SK-N-MC (cell line): ENCODE results near the gene FAM3B.
"Not testable (repeated sequence)": the region's sequence is repeated elsewhere in the genome, so short reads cannot be mapped to it uniquely, and the experiment has no call there.

Experiments used
- DNase-seq: peaks from one replicate; pipeline ENCODE4 v3.0.0-alpha.2; 2011; ENCODE audit warnings: low read depth, low spot score
- H3K27ac ChIP-seq: fragments of 200-600 bp; sonication (generic); 2 replicates; pipeline ENCODE4 v1.5.1; 2016; ENCODE audit warnings: mixed run types
- H3K36me3 ChIP-seq: fragments of 200-600 bp; sonication (generic); 2 replicates; pipeline ENCODE4 v1.6.1; 2017; ENCODE audit warnings: antibody characterized with exemption, low read length, mixed read lengths; ENCODE audit not compliant: insufficient read depth
- H3K4me3 ChIP-seq: fragments of 200-600 bp; sonication (generic); 2 replicates; pipeline ENCODE4 v1.5.1; 2016
- H3K9ac ChIP-seq: fragments of 200-600 bp; sonication (generic); 2 replicates; pipeline ENCODE4 v1.8.0; 2017; ENCODE audit warnings: mixed run types, mixed read lengths; ENCODE audit not compliant: insufficient read length
- H3K9me3 ChIP-seq: fragments of 200-600 bp; sonication (generic); 2 replicates; pipeline ENCODE4 v1.6.1; 2017; ENCODE audit warnings: low read depth, mild to moderate bottlenecking, antibody characterized with exemption, low read length, moderate library complexity, mixed read lengths
- EZH2 ChIP-seq: fragments of 200-600 bp; sonication (generic); IDR thresholded peaks from one replicate; pipeline ENCODE4 v1.6.1; 2017; ENCODE audit warnings: antibody characterized with exemption
- FOXP2 ChIP-seq: optimal IDR thresholded peaks from 2 replicates; pipeline ENCODE3; 2011; ENCODE audit warnings: mild to moderate bottlenecking, moderate library complexity; ENCODE audit not compliant: insufficient read depth; ENCODE audit errors: extremely low read length, control extremely low read depth
- POLR2AphosphoS5 ChIP-seq: IDR thresholded peaks from 2 replicates; pipeline ENCODE4 v1.6.1; 2012; ENCODE audit warnings: mild to moderate bottlenecking, low read depth, low read length, borderline replicate concordance

The FAM3B gene

DNA sequence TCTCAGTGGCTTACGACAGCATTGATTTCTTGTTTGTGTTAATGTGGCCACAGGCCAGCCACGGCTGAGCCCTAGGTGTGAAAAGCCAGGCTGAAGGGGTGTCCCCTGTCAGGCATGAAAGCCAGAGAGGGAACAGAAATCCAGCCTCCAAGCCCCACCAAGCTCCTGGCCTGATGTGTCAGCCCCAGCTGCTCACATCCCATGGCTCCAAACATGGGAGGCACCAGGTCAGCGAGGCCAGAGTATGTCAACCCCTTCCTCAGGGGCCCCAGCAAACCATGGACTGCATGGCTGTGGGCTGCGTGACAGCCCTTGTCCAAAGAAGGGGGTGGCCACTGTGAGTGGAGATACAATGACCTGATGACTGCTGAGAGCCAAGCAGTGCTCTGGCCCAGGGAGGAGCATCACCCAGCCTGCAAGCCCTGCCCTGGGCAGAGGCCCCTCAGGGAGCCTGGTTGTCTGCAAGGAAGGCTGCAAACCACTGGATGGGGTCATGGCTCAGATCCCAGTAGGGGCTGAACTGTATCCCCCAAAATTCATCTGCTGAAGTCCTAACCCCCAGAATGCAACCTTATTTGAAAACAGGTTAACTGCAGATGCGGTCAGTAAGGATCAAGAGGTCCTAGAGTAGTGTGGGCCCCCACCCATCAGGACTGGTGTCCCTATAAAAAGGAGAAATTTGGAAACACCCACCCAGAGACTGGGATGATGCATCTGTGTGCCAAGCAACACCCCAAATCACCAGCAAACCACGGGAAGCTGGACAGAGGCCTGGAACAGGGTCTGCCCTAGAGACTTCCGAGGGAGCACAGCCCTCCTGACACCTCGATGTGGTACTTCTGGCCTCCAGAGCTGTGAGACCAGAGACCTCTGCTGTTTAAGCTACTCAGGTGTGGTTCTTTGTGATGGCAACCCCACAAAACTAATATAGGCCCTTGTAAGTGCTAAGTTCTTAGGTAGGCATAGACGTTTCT, 41.9 kb downstream of the FAM3B start:
- Histone ChIP-seq H3K36me3 (no peaks in the 10 kb centered on the region), H3K27ac (no peak overlapping the region), H3K9ac (no peak overlapping the region), H3K9me3 (no peaks in the 10 kb centered on the region), H3K4me3 (no peak overlapping the region)
- no peak for TF ChIP-seq FOXP2
- TF ChIP-seq POLR2AphosphoS5, result no peak
- no peak for TF ChIP-seq EZH2
- no peak for DNase-seq

DNA sequence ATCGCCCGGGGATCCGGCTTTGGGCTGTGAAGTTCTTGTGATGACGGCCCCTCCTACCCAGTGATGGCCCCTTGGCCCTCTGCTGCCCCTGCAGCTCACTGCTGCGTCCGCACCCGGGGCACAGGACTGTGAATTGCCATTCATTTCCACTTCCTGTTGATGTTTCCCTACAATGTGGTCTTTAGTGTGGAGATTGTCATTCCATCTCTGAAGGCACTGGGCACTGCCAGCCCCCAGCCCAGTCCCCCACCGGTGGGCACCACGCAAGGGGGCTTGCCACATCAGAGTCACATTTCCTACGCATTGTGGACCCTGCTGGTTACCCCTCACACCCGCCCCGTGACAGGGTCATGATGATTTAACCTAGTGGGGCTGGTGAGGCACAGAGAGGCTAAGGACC, 42.7 kb downstream of the FAM3B start:
- no peaks in the 10 kb centered on the region for H3K36me3 ChIP-seq
- no peak for DNase-seq
- H3K9ac ChIP-seq, result no peak overlapping the region
- no peak overlapping the region for H3K4me3 ChIP-seq
- H3K9me3 ChIP-seq, result no peaks in the 10 kb centered on the region
- no peak overlapping the region for H3K27ac ChIP-seq
- TF ChIP-seq FOXP2 (no peak), POLR2AphosphoS5 (no peak), EZH2 (no peak)

DNA sequence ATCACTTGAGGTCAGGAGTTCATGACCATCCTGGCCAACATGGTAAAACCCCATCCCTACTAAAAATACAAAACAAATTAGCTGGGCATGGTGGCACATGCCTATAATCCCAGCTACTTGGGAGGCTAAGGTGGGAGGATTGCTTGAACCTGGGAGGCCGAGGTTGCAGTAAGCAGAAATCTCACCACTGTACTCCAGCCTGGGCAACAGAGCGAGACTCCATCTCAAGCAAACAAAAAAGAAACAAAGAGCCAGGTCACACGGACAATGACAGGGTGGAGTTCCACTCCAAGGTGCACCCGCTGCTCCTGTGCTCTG, 43.1 kb downstream of the FAM3B start:
- not testable (repeated sequence) for DNase-seq, H3K27ac ChIP-seq, H3K4me3 ChIP-seq, H3K9me3 ChIP-seq, H3K9ac ChIP-seq, H3K36me3 ChIP-seq

DNA sequence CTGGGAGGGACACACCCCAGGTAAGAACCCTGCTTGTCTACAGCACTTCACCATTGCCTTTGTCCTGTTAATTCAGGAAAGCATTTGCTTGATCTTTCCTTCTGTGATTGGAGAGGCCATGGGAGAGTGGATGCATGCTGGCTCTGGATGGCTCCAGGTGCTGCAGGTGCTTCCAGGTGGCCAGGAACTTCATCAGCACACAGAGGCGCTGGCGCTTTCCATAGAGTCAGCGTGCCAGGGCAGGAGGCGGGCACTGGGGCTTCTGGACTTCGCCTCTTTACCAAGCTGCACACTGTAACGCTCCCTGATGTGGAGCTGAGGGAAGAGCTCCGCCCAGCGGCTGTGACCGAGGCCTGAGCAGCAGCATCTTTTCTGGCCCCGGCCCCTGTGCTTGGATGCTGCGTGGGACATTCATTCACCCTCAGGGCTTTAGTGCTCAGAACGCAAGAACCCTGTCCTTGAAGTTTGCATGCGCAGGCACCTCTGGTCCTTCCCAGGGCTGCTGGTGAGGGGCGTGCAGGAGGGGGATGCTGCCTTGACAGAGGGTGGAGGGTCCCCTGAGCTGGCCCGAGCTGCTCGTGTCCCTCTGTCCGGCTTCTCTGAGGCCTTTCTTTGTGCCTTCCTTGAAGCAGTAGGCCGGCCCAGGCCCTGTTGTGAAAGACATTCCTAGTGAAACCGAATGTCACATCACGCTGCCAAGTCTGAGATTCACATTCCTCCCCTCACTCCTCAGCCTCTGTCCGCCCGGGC, 43.6 kb downstream of the FAM3B start:
- Histone ChIP-seq H3K4me3 (no peak overlapping the region), H3K27ac (no peak overlapping the region), H3K9me3 (no peaks in the 10 kb centered on the region), H3K9ac (no peak overlapping the region), H3K36me3 (no peaks in the 10 kb centered on the region)
- no peak for DNase-seq
- TF ChIP-seq FOXP2 (no peak), POLR2AphosphoS5 (no peak), EZH2 (no peak)

GRCh38 chr21:41361053-41361785, 44.6 kb downstream of the FAM3B start:
- no peak overlapping the region for H3K9ac ChIP-seq
- H3K9me3 ChIP-seq, result no peaks in the 10 kb centered on the region
- TF ChIP-seq POLR2AphosphoS5 (no peak), FOXP2 (no peak), EZH2 (no peak)
- no peak for DNase-seq
- H3K4me3 ChIP-seq, result no peak overlapping the region
- no peaks in the 10 kb centered on the region for H3K36me3 ChIP-seq
- no peak overlapping the region for H3K27ac ChIP-seq

DNA sequence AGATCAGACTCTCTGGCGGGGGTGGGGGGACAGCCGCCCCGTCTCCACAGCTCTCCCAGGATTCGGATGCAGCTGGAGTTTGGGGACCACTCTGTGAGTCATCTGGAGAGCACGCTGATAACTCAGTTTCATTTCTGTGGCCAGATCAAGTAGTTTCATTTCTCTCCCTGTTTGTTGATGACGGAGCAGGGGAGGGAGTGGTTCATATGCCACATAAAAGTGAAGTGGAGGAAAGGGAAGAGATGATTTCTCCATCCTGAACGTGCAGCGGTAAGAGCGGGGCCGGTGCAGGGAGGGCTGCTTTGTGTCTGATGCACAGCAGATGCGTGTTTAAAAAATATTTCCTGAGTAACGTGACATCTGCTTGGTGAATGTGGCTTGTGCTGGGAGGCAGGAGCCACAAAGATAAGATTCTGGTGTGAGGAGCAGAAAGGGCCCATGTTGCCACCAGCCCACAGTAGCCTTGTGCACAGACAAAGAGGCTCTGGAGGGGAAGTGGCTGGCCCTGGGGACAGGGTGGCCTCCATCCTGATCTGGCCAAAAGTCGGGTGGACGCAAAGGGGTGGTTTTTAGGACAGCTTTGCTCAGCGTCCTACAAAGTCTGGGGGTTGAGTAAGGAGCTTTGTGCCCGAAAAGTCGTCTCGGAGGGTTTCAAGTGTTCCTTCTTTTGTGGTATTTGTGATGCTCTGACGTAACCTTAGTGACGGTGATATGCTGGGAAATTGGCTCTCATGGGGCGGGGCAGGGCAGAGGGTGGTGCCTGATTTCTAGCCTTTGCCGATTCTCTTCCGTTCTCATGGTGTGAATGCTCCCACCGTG, 45.4 kb downstream of the FAM3B start, which contains the start of gene MX2:
TSS of gene MX2 (plus strand) at position 242 of the 819 bp plus-strand sequence. CDS start 14,880 bp downstream, outside the sequence.
- H3K36me3 ChIP-seq, result no peaks in the 10 kb centered on the region
- no peak for DNase-seq
- no peak within 1 kb of the TSS for H3K9ac ChIP-seq
- no peak within 1 kb of the TSS for H3K4me3 ChIP-seq
- TF ChIP-seq FOXP2 (no peak), EZH2 (no peak), POLR2AphosphoS5 (no peak)
- no peak within 1 kb of the TSS for H3K27ac ChIP-seq
- H3K9me3 ChIP-seq, result no peaks in the 10 kb centered on the region

DNA sequence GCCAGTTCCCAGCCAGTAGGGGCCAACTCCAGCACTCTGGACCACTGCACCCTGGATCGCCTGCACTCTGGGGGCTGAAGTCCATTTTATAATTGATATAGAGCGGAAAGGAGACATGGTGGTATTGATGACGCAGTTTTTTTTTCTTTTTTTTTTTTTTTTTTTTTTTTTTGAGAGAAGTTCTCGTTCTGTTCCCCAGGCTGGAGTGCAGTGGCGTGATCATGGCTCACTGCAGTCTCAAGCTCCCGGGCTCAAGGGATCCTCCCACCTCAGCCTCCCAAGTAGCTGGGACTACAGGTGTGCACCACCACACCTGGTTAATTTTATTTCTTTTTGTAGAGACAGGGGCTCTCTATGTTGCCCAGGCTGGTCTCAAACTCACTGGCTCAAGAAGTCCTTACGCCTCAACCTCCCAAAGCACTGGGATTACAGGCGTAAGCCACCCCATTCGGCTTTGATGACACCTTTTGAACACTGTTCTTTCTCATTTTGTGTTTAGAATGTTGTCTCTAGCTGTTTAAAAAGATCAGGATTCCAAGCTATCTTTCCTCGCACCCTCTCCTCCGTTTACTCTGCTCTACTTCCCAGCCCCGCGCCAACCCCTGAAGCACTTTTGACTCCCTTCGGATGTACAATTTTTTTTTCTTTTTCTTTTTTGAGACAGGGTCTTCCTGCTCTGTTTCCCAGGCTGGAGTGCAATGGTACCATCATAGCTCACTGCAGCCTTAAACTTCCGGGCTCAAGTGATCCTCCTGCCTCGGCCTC, 46.2 kb downstream of the FAM3B start:
- H3K9ac ChIP-seq, result no peak overlapping the region
- H3K4me3 ChIP-seq, result no peak overlapping the region
- TF ChIP-seq FOXP2 (no peak), POLR2AphosphoS5 (no peak), EZH2 (no peak)
- H3K27ac ChIP-seq, result no peak overlapping the region
- no peaks in the 10 kb centered on the region for H3K9me3 ChIP-seq
- H3K36me3 ChIP-seq, result no peaks in the 10 kb centered on the region
- no peak for DNase-seq
